HepG2 (cell line): Measurements from ENCODE around the gene PEX14. TPM values are rescaled to one million over a fixed set of nuclear protein-coding genes. Genes with fewer than 3 reads are reported as not detected.
A peak's percentile ranks its signal among the peaks of the same experiment; 100 is the strongest.

ENCODE experiments used
- CEBPG ChIP-seq: IDR thresholded peaks from 2 replicates; pipeline ENCODE4 v1.6.1; 2016
- FOXA3 ChIP-seq: IDR thresholded peaks from 2 replicates; pipeline ENCODE4 v1.6.1; 2016; ENCODE audit warnings: missing genetic modification reagents, missing compliant biosample characterization
- FOXP1 ChIP-seq, 2 experiments: fragments of 450-650 bp in 1 of 2; IDR thresholded peaks; 2 replicates each; pipeline ENCODE4 v1.6.1; 2017 to 2018; ENCODE audit warnings: antibody characterized with exemption in 1 of 2
- HDAC2 ChIP-seq: sonication (generic); formaldehyde crosslinking; IDR thresholded peaks from 2 replicates; pipeline ENCODE4 v1.4.0; 2020; ENCODE audit warnings: missing genetic modification reagents
- HNRNPL ChIP-seq: fragments of 200-400 bp; formaldehyde crosslinking; IDR thresholded peaks from 2 replicates; pipeline ENCODE4 v1.6.1; 2017; ENCODE audit warnings: mild to moderate bottlenecking, low read depth, low read length
- MLLT10 ChIP-seq: sonication (generic); formaldehyde crosslinking; IDR thresholded peaks from 2 replicates; pipeline ENCODE4 v1.4.0; 2020; ENCODE audit warnings: missing genetic modification reagents
- MXI1 ChIP-seq: IDR thresholded peaks from 3 replicates; pipeline ENCODE4 v1.6.1; 2012; ENCODE audit warnings: low read depth, low read length, inconsistent platforms, borderline replicate concordance
- NR2C2 ChIP-seq: sonication (generic); formaldehyde crosslinking; IDR thresholded peaks from 2 replicates; pipeline ENCODE4 v1.4.0; 2020; ENCODE audit warnings: missing genetic modification reagents, mild to moderate bottlenecking, moderate library complexity, borderline replicate concordance
- NR2F1 ChIP-seq, 2 experiments: fragments of 450-650 bp in 1 of 2; formaldehyde crosslinking in 1 of 2; IDR thresholded peaks; 2 replicates each; pipeline versions ENCODE4 v1.5.0 to v1.6.1; 2016 to 2020; ENCODE audit warnings: mild to moderate bottlenecking in 1 of 2, missing compliant biosample characterization in 1 of 2, missing genetic modification reagents in 1 of 2, moderate library complexity in 1 of 2
- RARA ChIP-seq: IDR thresholded peaks from 2 replicates; pipeline ENCODE4 v1.6.1; 2016; ENCODE audit warnings: missing genetic modification reagents, missing compliant biosample characterization
- RXRB ChIP-seq: IDR thresholded peaks from 2 replicates; pipeline ENCODE4 v1.6.1; 2016; ENCODE audit warnings: borderline replicate concordance, missing genetic modification reagents, missing compliant biosample characterization
- SALL1 ChIP-seq: sonication (generic); formaldehyde crosslinking; IDR thresholded peaks from 2 replicates; pipeline ENCODE4 v1.8.0; 2022; ENCODE audit warnings: mild to moderate bottlenecking, missing genetic modification reagents
- SMAD1 ChIP-seq: sonication (generic); formaldehyde crosslinking; IDR thresholded peaks from 2 replicates; pipeline ENCODE4 v1.4.0; 2020; ENCODE audit warnings: missing genetic modification reagents, low read depth, mild to moderate bottlenecking, borderline replicate concordance
- ZBTB38 ChIP-seq: sonication (generic); formaldehyde crosslinking; IDR thresholded peaks from 2 replicates; pipeline ENCODE4 v1.5.1; 2020; ENCODE audit warnings: mild to moderate bottlenecking, missing genetic modification reagents
- ZFP1 ChIP-seq: IDR thresholded peaks from 2 replicates; pipeline ENCODE4 v1.6.1; 2016
- ZFP82 ChIP-seq: sonication (generic); formaldehyde crosslinking; IDR thresholded peaks from 2 replicates; pipeline ENCODE4 v1.5.1; 2020; ENCODE audit warnings: mild to moderate bottlenecking, missing genetic modification reagents, borderline replicate concordance
- ZNF354B ChIP-seq: sonication (generic); formaldehyde crosslinking; IDR thresholded peaks from 2 replicates; pipeline ENCODE4 v1.8.0; 2022; ENCODE audit warnings: mild to moderate bottlenecking, missing genetic modification reagents
- ZNF430 ChIP-seq: sonication (generic); formaldehyde crosslinking; IDR thresholded peaks from 2 replicates; pipeline ENCODE4 v1.9.0; 2021; ENCODE audit warnings: mild to moderate bottlenecking, missing genetic modification reagents
- ZNF546 ChIP-seq: sonication (generic); formaldehyde crosslinking; conservative IDR thresholded peaks from 2 replicates; pipeline ENCODE4 v1.8.1; 2023; ENCODE audit warnings: mild to moderate bottlenecking, missing genetic modification reagents
- ZNF766 ChIP-seq: sonication (generic); formaldehyde crosslinking; IDR thresholded peaks from 2 replicates; pipeline ENCODE4 v1.5.0; 2020; ENCODE audit warnings: missing genetic modification reagents, borderline replicate concordance
- ZNF792 ChIP-seq: IDR thresholded peaks from 2 replicates; pipeline ENCODE4 v1.6.1; 2016
- polyA plus RNA-seq, 8 experiments: library from polyadenylated mRNA; depleted of rRNA in 3 of 8; stranded (reverse) in 7 of 8; unstranded in 1 of 8; fragments of >200 nt; fragmentation: Illumina TruSeq in 4 of 8; extraction: Trizol in 4 of 8; gene quantifications; 2 replicates each; pipeline versions ENCODE4 v1.2.1 to v1.2.3, GENCODE V29; 2011 to 2016; ENCODE audit warnings: low read depth in 4 of 8, missing spikeins in 1 of 8, mixed read lengths in 1 of 8; ENCODE audit not compliant: insufficient read depth in 1 of 8
- total RNA-seq, 5 experiments: library from RNA; depleted of rRNA; stranded (reverse); fragments of >200 nt; fragmentation: Illumina TruSeq; extraction: Trizol; gene quantifications; 2 replicates each; pipeline ENCODE4 v1.2.3, GENCODE V29; 2016; ENCODE audit warnings: low read depth in 1 of 5
- TF ChIP-seq, protein P1 (sequence below): IDR thresholded peaks from 2 replicates; pipeline ENCODE4 v1.4.0; 2020; ENCODE audit warnings: mild to moderate bottlenecking, missing genetic modification reagents
- TF ChIP-seq, protein P2 (sequence below): sonication (generic); formaldehyde crosslinking; IDR thresholded peaks from 2 replicates; pipeline ENCODE4 v1.4.0; 2020; ENCODE audit warnings: missing genetic modification reagents
- TF ChIP-seq, protein P3 (sequence below): sonication (generic); formaldehyde crosslinking; IDR thresholded peaks from 2 replicates; pipeline ENCODE4 v1.5.0; 2020; ENCODE audit warnings: mild to moderate bottlenecking, missing genetic modification reagents, borderline replicate concordance

The PEX14 gene
- total and polyA plus RNA-seq, 2 of the 13 experiments (the other 11 are each of a cell fraction or from before 2014, with no cell fraction given): 6.5 to 9.9 TPM

- TF ChIP-seq, protein P1, sequence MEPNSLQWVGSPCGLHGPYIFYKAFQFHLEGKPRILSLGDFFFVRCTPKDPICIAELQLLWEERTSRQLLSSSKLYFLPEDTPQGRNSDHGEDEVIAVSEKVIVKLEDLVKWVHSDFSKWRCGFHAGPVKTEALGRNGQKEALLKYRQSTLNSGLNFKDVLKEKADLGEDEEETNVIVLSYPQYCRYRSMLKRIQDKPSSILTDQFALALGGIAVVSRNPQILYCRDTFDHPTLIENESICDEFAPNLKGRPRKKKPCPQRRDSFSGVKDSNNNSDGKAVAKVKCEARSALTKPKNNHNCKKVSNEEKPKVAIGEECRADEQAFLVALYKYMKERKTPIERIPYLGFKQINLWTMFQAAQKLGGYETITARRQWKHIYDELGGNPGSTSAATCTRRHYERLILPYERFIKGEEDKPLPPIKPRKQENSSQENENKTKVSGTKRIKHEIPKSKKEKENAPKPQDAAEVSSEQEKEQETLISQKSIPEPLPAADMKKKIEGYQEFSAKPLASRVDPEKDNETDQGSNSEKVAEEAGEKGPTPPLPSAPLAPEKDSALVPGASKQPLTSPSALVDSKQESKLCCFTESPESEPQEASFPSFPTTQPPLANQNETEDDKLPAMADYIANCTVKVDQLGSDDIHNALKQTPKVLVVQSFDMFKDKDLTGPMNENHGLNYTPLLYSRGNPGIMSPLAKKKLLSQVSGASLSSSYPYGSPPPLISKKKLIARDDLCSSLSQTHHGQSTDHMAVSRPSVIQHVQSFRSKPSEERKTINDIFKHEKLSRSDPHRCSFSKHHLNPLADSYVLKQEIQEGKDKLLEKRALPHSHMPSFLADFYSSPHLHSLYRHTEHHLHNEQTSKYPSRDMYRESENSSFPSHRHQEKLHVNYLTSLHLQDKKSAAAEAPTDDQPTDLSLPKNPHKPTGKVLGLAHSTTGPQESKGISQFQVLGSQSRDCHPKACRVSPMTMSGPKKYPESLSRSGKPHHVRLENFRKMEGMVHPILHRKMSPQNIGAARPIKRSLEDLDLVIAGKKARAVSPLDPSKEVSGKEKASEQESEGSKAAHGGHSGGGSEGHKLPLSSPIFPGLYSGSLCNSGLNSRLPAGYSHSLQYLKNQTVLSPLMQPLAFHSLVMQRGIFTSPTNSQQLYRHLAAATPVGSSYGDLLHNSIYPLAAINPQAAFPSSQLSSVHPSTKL: peak; percentile 21; the same call in 1 of the 2 replicates
- 0 out of 3 replicates have a peak, but pooled peaks have one; percentile 14 for TF ChIP-seq MXI1
- no peak for TF ChIP-seq ZFP82
- TF ChIP-seq ZNF792: 0 out of 2 replicates have a peak, but pooled peaks have one; percentile 29
- TF ChIP-seq ZFP1 (CRISPR knock-in tag): peak; percentile 53; the same call in 1 of the 2 replicates
- TF ChIP-seq FOXA3: 0 out of 2 replicates have a peak, but pooled peaks have one; percentile 27
- 0 out of 2 replicates have a peak, but pooled peaks have one; percentile 33 for TF ChIP-seq ZBTB38
- no peak for TF ChIP-seq MLLT10 (CRISPR knock-in tag)
- peak; percentile 31; the same call in 1 of the 2 replicates for TF ChIP-seq NR2C2
- TF ChIP-seq HNRNPL: peak; percentile 76; the same call in 1 of the 2 replicates
- 0 out of 2 replicates have a peak, but pooled peaks have one; percentile 16 for TF ChIP-seq CEBPG
- peak; percentile 65 to 91 for TF ChIP-seq NR2F1 (CRISPR knock-in tag; IDR thresholded peaks at IDR 0.05)
- peak; percentile 95 for TF ChIP-seq RARA (CRISPR knock-in tag)
- TF ChIP-seq HDAC2: peak; percentile 68; the same call in 1 of the 2 replicates
- peak; percentile 74; the same call in 1 of the 2 replicates for TF ChIP-seq RXRB (CRISPR knock-in tag)
- no peak for TF ChIP-seq ZNF546
- no peak for TF ChIP-seq ZNF766 (CRISPR knock-in tag)
- no peak for TF ChIP-seq ZNF354B (CRISPR knock-in tag)
- no peak for TF ChIP-seq SMAD1
- peak; percentile 60; the same call in 1 of the 2 replicates for TF ChIP-seq ZNF430 (CRISPR knock-in tag)
- TF ChIP-seq SALL1: peak; percentile 52; the same call in 1 of the 2 replicates
- TF ChIP-seq, protein P2, sequence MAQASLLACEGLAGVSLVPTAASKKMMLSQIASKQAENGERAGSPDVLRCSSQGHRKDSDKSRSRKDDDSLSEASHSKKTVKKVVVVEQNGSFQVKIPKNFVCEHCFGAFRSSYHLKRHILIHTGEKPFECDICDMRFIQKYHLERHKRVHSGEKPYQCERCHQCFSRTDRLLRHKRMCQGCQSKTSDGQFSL: no peak
- TF ChIP-seq, protein P3, sequence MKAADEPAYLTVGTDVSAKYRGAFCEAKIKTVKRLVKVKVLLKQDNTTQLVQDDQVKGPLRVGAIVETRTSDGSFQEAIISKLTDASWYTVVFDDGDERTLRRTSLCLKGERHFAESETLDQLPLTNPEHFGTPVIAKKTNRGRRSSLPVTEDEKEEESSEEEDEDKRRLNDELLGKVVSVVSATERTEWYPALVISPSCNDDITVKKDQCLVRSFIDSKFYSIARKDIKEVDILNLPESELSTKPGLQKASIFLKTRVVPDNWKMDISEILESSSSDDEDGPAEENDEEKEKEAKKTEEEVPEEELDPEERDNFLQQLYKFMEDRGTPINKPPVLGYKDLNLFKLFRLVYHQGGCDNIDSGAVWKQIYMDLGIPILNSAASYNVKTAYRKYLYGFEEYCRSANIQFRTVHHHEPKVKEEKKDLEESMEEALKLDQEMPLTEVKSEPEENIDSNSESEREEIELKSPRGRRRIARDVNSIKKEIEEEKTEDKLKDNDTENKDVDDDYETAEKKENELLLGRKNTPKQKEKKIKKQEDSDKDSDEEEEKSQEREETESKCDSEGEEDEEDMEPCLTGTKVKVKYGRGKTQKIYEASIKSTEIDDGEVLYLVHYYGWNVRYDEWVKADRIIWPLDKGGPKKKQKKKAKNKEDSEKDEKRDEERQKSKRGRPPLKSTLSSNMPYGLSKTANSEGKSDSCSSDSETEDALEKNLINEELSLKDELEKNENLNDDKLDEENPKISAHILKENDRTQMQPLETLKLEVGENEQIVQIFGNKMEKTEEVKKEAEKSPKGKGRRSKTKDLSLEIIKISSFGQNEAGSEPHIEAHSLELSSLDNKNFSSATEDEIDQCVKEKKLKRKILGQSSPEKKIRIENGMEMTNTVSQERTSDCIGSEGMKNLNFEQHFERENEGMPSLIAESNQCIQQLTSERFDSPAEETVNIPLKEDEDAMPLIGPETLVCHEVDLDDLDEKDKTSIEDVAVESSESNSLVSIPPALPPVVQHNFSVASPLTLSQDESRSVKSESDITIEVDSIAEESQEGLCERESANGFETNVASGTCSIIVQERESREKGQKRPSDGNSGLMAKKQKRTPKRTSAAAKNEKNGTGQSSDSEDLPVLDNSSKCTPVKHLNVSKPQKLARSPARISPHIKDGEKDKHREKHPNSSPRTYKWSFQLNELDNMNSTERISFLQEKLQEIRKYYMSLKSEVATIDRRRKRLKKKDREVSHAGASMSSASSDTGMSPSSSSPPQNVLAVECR (CRISPR knock-in tag): peak; percentile 23; the same call in 1 of the 2 replicates
- TF ChIP-seq FOXP1 (IDR thresholded peaks at IDR 0.05): no peak
- peak; percentile 27; the same call in 1 of the 2 replicates for TF ChIP-seq FOXP1 (CRISPR knock-in tag; IDR thresholded peaks at IDR 0.05)
These were observed 29.5 kb downstream of the PEX14 start (continued) for GRCh38 chr1:10504249-10504648.
